ENCODE data around the gene CAMSAP1. TPM values are rescaled to one million over a fixed set of nuclear protein-coding genes. Genes with fewer than 3 reads are reported as not detected.
A peak's percentile ranks its signal among the peaks of the same experiment; 100 is the strongest.

The CAMSAP1 gene
- total and polyA plus RNA-seq, 9 of the 15 experiments (the other 6 are each of a cell fraction or from before 2014, with no cell fraction given), result 1.5 to 28.8 (median 14.3) TPM

DNA sequence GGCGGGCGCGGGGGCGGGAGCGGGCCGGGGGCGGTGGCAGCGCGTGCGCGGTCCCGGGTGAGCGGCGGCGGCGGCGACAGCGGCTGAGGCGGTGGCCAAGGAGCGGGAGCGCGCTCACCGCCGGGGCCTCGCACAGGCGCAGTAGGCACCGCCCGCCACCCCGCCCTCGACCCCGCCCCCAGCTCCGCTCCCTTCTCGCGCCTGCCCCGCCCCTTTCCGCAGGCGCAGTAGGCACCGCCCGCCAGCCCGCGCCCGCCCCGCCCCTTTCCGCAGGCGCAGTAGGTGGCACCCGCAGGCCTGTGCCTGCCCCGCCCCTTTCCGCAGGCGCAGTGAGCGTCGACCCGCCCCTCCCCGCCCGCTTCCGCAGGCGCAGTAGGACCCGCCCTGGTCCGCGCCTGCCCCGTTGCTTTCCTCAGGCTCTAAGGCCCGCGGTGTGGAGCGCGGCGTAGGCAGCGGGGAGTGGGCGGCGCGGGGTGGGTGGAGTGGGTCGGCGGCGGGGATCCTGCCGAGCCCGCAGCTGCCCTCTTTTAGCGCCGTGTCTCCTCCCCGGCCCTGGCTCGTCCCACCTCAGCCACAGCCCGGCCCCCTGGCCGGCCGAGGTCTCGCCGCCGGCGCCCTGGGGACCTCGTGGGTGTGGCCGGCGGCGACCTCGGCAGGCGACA, at the start of gene CAMSAP1 (continued):
- TF ChIP-seq, protein P1, sequence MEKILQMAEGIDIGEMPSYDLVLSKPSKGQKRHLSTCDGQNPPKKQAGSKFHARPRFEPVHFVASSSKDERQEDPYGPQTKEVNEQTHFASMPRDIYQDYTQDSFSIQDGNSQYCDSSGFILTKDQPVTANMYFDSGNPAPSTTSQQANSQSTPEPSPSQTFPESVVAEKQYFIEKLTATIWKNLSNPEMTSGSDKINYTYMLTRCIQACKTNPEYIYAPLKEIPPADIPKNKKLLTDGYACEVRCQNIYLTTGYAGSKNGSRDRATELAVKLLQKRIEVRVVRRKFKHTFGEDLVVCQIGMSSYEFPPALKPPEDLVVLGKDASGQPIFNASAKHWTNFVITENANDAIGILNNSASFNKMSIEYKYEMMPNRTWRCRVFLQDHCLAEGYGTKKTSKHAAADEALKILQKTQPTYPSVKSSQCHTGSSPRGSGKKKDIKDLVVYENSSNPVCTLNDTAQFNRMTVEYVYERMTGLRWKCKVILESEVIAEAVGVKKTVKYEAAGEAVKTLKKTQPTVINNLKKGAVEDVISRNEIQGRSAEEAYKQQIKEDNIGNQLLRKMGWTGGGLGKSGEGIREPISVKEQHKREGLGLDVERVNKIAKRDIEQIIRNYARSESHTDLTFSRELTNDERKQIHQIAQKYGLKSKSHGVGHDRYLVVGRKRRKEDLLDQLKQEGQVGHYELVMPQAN (IDR thresholded peaks at IDR 0.05; ENCODE audit: borderline replicate concordance), result no peak
- TF ChIP-seq SNIP1 (IDR thresholded peaks at IDR 0.05; ENCODE audit: low read depth), result no peak
- TF ChIP-seq, protein P2, sequence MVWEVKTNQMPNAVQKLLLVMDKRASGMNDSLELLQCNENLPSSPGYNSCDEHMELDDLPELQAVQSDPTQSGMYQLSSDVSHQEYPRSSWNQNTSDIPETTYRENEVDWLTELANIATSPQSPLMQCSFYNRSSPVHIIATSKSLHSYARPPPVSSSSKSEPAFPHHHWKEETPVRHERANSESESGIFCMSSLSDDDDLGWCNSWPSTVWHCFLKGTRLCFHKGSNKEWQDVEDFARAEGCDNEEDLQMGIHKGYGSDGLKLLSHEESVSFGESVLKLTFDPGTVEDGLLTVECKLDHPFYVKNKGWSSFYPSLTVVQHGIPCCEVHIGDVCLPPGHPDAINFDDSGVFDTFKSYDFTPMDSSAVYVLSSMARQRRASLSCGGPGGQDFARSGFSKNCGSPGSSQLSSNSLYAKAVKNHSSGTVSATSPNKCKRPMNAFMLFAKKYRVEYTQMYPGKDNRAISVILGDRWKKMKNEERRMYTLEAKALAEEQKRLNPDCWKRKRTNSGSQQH (CRISPR knock-in tag; IDR thresholded peaks at IDR 0.05), result peak; percentile 81; the same call in 1 of the 2 replicates
- TF ChIP-seq, protein P3, sequence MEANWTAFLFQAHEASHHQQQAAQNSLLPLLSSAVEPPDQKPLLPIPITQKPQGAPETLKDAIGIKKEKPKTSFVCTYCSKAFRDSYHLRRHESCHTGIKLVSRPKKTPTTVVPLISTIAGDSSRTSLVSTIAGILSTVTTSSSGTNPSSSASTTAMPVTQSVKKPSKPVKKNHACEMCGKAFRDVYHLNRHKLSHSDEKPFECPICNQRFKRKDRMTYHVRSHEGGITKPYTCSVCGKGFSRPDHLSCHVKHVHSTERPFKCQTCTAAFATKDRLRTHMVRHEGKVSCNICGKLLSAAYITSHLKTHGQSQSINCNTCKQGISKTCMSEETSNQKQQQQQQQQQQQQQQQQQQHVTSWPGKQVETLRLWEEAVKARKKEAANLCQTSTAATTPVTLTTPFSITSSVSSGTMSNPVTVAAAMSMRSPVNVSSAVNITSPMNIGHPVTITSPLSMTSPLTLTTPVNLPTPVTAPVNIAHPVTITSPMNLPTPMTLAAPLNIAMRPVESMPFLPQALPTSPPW (CRISPR knock-in tag; IDR thresholded peaks at IDR 0.05), result peak; percentile 98
- no peak for TF ChIP-seq MTA1 (IDR thresholded peaks at IDR 0.05; ENCODE audit: borderline replicate concordance)
- TF ChIP-seq, protein P4, sequence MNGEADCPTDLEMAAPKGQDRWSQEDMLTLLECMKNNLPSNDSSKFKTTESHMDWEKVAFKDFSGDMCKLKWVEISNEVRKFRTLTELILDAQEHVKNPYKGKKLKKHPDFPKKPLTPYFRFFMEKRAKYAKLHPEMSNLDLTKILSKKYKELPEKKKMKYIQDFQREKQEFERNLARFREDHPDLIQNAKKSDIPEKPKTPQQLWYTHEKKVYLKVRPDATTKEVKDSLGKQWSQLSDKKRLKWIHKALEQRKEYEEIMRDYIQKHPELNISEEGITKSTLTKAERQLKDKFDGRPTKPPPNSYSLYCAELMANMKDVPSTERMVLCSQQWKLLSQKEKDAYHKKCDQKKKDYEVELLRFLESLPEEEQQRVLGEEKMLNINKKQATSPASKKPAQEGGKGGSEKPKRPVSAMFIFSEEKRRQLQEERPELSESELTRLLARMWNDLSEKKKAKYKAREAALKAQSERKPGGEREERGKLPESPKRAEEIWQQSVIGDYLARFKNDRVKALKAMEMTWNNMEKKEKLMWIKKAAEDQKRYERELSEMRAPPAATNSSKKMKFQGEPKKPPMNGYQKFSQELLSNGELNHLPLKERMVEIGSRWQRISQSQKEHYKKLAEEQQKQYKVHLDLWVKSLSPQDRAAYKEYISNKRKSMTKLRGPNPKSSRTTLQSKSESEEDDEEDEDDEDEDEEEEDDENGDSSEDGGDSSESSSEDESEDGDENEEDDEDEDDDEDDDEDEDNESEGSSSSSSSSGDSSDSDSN (IDR thresholded peaks at IDR 0.05; ENCODE audit: borderline replicate concordance in 1 of 2, low read depth in 2 of 2, low read length in 2 of 2), result no peak
- TF ChIP-seq CCAR2 (IDR thresholded peaks at IDR 0.05; ENCODE audit: low read depth, low read length), result no peak
- no peak for TF ChIP-seq CHD1 (IDR thresholded peaks at IDR 0.05; ENCODE audit: low read length)
- no peak for TF ChIP-seq DIDO1 (tag; IDR thresholded peaks at IDR 0.05; ENCODE audit: low read depth)
- TF ChIP-seq, protein P5, sequence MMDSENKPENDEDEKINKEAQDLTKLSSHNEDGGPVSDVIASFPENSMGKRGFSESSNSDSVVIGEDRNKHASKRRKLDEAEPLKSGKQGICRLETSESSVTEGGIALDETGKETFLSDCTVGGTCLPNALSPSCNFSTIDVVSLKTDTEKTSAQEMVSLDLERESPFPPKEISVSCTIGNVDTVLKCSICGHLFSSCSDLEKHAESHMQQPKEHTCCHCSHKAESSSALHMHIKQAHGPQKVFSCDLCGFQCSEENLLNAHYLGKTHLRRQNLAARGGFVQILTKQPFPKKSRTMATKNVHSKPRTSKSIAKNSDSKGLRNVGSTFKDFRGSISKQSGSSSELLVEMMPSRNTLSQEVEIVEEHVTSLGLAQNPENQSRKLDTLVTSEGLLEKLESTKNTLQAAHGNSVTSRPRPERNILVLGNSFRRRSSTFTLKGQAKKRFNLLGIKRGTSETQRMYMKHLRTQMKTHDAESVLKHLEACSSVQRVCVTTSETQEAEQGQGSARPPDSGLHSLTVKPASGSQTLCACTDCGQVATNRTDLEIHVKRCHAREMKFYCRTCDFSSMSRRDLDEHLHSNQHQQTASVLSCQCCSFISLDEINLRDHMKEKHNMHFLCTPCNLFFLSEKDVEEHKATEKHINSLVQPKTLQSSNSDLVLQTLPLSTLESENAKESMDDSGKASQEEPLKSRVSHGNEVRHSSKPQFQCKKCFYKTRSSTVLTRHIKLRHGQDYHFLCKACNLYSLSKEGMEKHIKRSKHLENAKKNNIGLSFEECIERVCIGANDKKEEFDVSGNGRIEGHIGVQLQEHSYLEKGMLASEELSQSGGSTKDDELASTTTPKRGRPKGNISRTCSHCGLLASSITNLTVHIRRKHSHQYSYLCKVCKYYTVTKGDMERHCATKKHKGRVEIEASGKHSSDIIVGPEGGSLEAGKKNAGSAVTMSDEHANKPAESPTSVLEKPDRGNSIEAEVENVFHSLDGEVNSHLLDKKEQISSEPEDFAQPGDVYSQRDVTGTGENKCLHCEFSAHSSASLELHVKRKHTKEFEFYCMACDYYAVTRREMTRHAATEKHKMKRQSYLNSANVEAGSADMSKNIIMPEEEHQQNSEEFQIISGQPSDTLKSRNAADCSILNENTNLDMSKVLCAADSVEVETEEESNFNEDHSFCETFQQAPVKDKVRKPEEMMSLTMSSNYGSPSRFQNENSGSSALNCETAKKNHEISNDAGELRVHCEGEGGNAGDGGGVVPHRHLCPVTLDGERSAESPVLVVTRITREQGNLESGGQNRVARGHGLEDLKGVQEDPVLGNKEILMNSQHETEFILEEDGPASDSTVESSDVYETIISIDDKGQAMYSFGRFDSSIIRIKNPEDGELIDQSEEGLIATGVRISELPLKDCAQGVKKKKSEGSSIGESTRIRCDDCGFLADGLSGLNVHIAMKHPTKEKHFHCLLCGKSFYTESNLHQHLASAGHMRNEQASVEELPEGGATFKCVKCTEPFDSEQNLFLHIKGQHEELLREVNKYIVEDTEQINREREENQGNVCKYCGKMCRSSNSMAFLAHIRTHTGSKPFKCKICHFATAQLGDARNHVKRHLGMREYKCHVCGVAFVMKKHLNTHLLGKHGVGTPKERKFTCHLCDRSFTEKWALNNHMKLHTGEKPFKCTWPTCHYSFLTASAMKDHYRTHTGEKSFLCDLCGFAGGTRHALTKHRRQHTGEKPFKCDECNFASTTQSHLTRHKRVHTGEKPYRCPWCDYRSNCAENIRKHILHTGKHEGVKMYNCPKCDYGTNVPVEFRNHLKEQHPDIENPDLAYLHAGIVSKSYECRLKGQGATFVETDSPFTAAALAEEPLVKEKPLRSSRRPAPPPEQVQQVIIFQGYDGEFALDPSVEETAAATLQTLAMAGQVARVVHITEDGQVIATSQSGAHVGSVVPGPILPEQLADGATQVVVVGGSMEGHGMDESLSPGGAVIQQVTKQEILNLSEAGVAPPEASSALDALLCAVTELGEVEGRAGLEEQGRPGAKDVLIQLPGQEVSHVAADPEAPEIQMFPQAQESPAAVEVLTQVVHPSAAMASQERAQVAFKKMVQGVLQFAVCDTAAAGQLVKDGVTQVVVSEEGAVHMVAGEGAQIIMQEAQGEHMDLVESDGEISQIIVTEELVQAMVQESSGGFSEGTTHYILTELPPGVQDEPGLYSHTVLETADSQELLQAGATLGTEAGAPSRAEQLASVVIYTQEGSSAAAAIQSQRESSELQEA (IDR thresholded peaks at IDR 0.05; ENCODE audit: low read depth), result no peak
- peak; percentile 35; the same call in 1 of the 2 replicates for TF ChIP-seq E2F3 (CRISPR knock-in tag; IDR thresholded peaks at IDR 0.05)
